ENCODE data around the gene AACS.

GRCh38 chr12:125113789-125114188 lies 48.6 kb downstream of the AACS start:
- TF ChIP-seq EP300 (IDR thresholded peaks at IDR 0.05) (no peak), CTCF (IDR thresholded peaks at IDR 0.05) (no peak), POLR2A (IDR thresholded peaks at IDR 0.05) (no peak)

Data from tibial nerve (tissue), 4 donors.